Prostate gland (tissue), 2 donors: ENCODE data around the gene FCHSD2.

Experiments used
- POLR2A ChIP-seq: fragments of 450-650 bp; IDR thresholded peaks from one replicate; pipeline ENCODE4 v1.6.1; 2016; ENCODE audit warnings: antibody characterized with exemption, mild to moderate bottlenecking
- POLR2AphosphoS5 ChIP-seq: sonication (generic); formaldehyde crosslinking; IDR thresholded peaks from one replicate; pipeline ENCODE4 v1.6.1; 2017; ENCODE audit warnings: antibody characterized with exemption
- TF ChIP-seq, protein P1 (sequence below), 4 experiments: fragments of 200-600 bp in 2 of 4; fragments of 450-650 bp in 2 of 4; sonication (generic) in 2 of 4; IDR thresholded peaks; 1 replicate in 3 of 4; 2 replicates in 1 of 4; pipeline ENCODE4 v1.5.1; 2016 to 2019; ENCODE audit warnings: antibody characterized with exemption in 4 of 4, mild to moderate bottlenecking in 2 of 4, moderate library complexity in 2 of 4

DNA sequence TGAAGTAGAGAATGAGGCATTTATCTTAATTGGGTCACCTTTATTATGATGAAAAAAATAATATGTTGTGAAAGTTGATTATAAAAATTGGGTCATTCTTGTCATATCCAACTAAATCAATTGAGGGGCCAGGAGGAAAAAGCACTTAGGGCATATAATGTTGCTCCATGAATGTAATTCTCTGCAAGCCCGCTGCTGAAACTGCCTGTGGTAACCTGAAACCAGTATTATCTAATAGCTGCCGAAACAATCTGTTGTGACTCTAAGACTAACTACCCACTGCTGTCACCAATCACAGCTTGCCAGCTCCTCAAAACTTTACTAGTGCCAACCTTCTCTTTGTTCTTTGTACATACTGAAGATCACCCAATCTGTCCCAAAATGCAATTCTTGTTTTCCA is 212.1 kb downstream of the FCHSD2 start:
- TF ChIP-seq, protein P1, sequence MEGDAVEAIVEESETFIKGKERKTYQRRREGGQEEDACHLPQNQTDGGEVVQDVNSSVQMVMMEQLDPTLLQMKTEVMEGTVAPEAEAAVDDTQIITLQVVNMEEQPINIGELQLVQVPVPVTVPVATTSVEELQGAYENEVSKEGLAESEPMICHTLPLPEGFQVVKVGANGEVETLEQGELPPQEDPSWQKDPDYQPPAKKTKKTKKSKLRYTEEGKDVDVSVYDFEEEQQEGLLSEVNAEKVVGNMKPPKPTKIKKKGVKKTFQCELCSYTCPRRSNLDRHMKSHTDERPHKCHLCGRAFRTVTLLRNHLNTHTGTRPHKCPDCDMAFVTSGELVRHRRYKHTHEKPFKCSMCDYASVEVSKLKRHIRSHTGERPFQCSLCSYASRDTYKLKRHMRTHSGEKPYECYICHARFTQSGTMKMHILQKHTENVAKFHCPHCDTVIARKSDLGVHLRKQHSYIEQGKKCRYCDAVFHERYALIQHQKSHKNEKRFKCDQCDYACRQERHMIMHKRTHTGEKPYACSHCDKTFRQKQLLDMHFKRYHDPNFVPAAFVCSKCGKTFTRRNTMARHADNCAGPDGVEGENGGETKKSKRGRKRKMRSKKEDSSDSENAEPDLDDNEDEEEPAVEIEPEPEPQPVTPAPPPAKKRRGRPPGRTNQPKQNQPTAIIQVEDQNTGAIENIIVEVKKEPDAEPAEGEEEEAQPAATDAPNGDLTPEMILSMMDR (IDR thresholded peaks at IDR 0.05) = no peak
- TF ChIP-seq POLR2A (no peak), POLR2AphosphoS5 (no peak)
